NB4 (cell line): Measurements from ENCODE around the gene STAT1.

Experiments
- DNase-seq: peaks from one replicate; pipeline ENCODE4 v3.0.0; 2010; ENCODE audit warnings: low read depth
- H3K4me3 ChIP-seq: one replicate; pipeline ENCODE4 v1.5.1; 2011; ENCODE audit warnings: mild to moderate bottlenecking, low read depth, low read length, moderate library complexity
- CTCF ChIP-seq: IDR thresholded peaks from one replicate; pipeline ENCODE4 v1.5.1; 2012; ENCODE audit warnings: low read depth, low read length
- MAX ChIP-seq: IDR thresholded peaks from 2 replicates; pipeline ENCODE4 v1.6.1; 2011; ENCODE audit warnings: low read depth, low read length
- MYC ChIP-seq: IDR thresholded peaks from 2 replicates; pipeline ENCODE4 v1.6.1; 2011; ENCODE audit warnings: low read depth, low read length
- POLR2A ChIP-seq: IDR thresholded peaks from 2 replicates; pipeline ENCODE4 v1.6.1; 2011; ENCODE audit warnings: mild to moderate bottlenecking; ENCODE audit not compliant: insufficient read length; ENCODE audit errors: extremely low read depth

Gene STAT1

GRCh38 chr2:191020742-191021381 lies 6.9 kb upstream of the STAT1 start:
- peak; percentile 88 for DNase-seq
- peak; percentile 35; the same call in 1 of the 2 replicates for TF ChIP-seq MAX
- no peak for TF ChIP-seq POLR2A
- no peak for TF ChIP-seq CTCF
- peak; percentile 84 for TF ChIP-seq MYC

GRCh38 chr2:191020221-191020741 lies 6.3 kb upstream of the STAT1 start:
- peak overlapping the region; percentile 80 for H3K4me3 ChIP-seq
- TF ChIP-seq CTCF (no peak), MAX (peak; percentile 99), POLR2A (peak; percentile 97), MYC (peak; percentile 99)
- peak; percentile 98 for DNase-seq

More at GRCh38 chr2:191020742-191021381, 6.9 kb upstream of the STAT1 start:
- H3K4me3 ChIP-seq = peak overlapping the region; percentile 80

GRCh38 chr2:191019376-191019775 lies 5.4 kb upstream of the STAT1 start:
- DNase-seq = no peak
- H3K4me3 ChIP-seq = no peak overlapping the region
- no peak for TF ChIP-seq CTCF
- no peak for TF ChIP-seq MAX
- TF ChIP-seq MYC = no peak
- no peak for TF ChIP-seq POLR2A

- DNase-seq = peak; percentile 38
- no peak overlapping the region for H3K4me3 ChIP-seq
- TF ChIP-seq MAX = no peak
- TF ChIP-seq MYC = no peak
Observed at GRCh38 chr2:191018643-191019119, 4.7 kb upstream of the STAT1 start.

GRCh38 chr2:191018048-191018447 lies 4.1 kb upstream of the STAT1 start:
- no peak overlapping the region for H3K4me3 ChIP-seq
- DNase-seq = no peak
- TF ChIP-seq POLR2A = no peak
- TF ChIP-seq MYC = no peak
- TF ChIP-seq CTCF = no peak
- TF ChIP-seq MAX = no peak

GRCh38 chr2:191015831-191016230 lies 1.9 kb upstream of the STAT1 start:
- DNase-seq = no peak
- no peak for TF ChIP-seq POLR2A
- TF ChIP-seq MAX = no peak
- no peak for TF ChIP-seq MYC
- no peak for TF ChIP-seq CTCF

More at GRCh38 chr2:191015831-191016230, 1.9 kb upstream of the STAT1 start:
- no peak overlapping the region for H3K4me3 ChIP-seq
